ENCODE results near the gene STK32B.

DNA sequence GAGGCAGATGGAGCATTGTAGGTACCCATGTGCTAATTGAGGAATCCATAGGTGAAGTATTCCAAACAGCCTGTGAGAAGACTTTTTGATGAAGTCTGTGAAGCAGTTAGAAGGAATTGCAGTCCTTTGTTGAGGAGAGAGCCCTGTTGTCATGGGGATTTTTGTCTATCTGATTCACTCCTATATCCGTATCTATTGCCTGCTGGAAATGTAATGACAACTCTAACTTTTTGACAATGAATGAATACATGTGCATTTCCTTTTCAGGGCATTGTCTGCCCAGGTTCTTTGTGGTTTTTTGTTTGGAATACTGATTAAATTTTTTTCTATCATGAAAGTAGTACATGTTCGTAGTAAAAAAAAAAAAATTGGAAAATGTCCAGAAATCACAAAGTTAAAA is 31.1 kb downstream of the STK32B start:
- TF ChIP-seq GATA2 (IDR thresholded peaks at IDR 0.05; ENCODE audit: low read depth, low read length) (no peak), GATA3 (IDR thresholded peaks at IDR 0.05; ENCODE audit: low read depth, low read length) (no peak)

Measured in SH-SY5Y (cell line).